GM19240 (cell line): ENCODE data around the gene FERD3L.

ENCODE experiments used
- DNase-seq: peaks from one replicate; pipeline ENCODE4 v3.0.0; 2011; ENCODE audit warnings: low spot score; ENCODE audit not compliant: insufficient read length

FERD3L gene

DNA sequence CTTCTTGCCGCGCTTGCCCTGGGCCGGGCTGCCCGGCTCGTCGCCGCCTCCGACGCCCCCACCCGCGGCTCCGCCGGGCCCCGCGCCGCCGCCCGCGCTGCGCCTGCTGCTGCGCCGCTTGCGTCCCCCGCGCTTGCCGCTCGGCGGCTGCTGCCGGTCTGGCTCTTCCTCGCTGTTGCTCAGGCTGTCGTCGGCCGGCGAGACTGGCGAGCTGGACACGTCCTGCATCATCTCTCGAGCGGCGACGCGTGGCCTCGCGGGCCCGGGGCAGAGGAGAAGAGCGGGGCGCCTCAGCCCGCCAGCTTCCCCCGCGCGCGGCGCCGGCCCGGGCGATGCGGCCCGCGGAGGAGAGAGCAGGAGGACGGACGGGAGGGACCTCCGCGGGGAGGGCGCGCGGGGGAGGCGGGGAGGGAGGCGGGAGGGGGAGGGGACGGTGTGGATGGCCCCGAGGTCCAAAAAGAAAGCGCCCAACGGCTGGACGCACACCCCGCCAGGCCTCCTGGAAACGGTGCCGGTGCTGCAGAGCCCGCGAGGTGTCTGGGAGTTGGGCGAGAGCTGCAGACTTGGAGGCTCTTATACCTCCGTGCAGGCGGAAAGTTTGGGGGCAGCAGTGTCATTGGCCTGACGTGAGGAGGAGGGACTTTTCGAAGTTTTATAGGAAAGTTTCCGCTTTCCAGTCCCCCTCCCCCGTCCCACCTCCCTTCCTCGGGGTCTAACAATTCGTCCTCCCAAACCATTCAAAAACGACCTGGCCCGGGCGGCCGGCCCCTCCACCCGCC, 27.9 kb downstream of the FERD3L start, which contains the start of gene TWIST1:
TSS of gene TWIST1 (minus strand) at position 546 of the 779 bp plus-strand sequence. CDS start at position 231, 315 bp downstream.
- no peak for DNase-seq

DNA sequence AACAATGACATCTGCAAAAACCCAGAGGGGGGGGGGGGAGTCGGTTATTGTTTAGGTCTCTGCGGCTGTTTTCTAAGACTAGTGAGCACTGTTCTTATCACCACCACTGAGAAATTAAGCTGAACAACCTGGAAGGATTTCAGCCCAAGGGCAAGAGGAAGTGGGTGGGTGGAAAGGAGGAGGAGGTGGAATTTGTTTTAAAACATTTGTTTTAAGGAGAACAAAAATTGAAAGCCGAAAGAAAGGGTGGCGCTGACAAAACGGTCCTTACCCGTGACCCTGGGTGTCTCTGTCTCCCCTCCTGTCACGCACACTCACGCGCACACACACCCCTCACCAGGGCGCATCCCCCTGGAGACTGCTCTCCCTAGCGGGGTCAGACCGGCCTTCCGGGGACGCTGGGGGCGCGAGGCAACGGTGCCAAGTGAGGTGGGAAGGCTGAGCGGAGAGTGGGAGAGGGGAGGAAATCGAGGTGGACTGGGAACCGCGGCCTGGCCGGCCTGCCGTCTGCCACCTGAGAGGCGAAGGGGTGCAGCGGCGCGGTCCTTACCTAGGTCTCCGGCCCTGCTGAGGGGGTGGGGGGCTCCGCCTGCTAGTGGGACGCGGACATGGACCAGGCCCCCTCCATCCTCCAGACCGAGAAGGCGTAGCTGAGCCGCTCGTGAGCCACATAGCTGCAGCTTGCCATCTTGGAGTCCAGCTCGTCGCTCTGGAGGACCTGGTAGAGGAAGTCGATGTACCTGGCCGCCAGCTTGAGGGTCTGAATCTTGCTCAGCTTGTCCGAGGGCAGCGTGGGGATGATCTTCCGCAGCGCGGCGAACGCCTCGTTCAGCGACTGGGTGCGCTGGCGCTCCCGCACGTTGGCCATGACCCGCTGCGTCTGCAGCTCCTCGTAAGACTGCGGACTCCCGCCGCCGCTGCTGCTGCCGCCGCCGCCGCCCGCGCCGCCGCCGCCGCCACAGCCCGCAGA, 28.8 kb downstream of the FERD3L start:
- no peak for DNase-seq

DNA sequence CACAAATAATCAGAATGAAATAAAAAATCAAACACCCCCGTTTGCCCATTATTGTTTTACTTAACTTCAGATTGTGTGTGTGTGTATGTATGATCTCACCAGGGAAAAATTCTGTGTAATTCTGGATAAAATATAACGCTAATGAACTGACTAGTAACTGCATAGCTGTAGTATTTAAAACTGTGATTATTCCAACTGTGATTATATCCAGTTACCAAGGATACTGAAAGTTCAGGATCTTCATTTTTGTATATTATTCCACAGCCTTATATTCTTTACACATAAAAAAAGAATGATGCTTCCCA, 30.7 kb downstream of the FERD3L start:
- no peak for DNase-seq

GRCh38 chr7:19113855-19114550, 31.2 kb downstream of the FERD3L start:
- DNase-seq, result no peak

- no peak for DNase-seq
Observed at GRCh38 chr7:19113002-19113350, 32.2 kb downstream of the FERD3L start.

- DNase-seq, result no peak
Observed at GRCh38 chr7:19112274-19113001, 32.8 kb downstream of the FERD3L start.

DNA sequence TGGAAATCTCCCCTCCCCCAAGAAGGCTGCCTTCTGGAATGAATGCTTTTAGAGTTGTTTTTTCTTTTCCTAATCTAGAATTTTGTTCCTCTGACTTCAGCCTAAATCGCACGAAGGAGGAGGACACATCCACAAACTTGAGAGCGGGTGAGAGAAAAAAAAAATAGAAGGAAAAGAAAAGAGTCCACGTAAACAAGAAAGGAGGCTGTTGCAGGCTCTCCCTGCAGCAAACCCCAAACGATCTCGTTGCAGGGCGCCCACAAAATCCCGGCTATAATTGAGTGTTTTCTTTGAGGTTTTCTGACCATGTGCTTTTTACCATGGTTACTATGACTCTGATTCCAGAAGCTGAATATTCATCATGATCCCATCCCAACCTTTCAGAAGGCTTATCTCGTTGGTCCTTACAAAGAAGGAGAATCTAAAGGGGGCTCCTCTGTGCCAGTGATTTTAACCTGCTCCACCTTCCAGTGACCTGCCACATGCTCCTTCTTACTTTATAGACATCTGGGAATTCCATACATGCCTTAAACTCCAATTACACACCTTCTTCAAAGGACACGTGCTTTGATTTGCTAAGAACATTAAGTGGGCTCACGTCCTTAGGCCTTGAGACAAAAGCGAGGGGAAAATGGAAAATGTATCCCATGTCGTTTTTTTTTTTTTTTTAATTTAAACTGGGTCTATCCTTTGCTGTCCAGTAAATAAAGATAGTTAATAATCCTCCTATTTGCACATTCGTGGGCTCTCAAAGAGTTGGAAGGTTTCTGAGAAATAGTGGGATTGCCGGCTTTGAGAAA, 33.5 kb downstream of the FERD3L start:
- DNase-seq, result no peak

GRCh38 chr7:19110776-19111175, 34.4 kb downstream of the FERD3L start:
- DNase-seq, result no peak

DNA sequence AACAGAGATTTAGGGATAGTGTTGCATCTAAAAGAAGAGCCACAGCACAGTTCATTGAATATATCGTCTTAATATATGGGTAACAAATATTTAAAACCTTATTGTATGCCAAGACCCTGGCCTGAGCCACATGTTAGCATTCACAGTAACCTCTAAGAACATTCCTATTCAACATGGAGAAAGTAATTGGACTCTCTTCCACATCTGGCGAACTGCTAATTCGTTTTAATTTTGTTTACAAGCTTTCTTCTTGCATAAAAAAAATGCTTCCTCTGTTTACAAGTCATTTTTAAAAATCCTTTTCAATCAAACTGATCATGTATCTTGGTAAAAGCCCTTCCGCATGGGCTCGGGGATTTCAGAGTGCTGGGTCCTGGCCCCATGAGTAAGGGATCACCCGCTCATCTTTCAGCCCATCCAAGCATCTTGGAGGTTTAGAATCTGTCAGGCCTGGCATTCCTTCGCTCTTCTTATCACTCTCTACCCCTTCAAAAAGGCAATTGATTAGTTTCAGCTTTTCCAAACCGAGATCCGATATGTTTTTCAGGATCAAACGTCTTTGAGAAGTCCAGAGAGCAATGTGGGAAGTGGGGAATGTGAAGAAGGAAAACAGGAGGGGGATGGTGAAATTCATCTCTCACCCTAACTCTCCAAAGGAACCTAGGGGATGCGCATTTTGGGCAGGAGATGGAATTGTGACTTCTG, 35.0 kb downstream of the FERD3L start:
- no peak for DNase-seq

DNA sequence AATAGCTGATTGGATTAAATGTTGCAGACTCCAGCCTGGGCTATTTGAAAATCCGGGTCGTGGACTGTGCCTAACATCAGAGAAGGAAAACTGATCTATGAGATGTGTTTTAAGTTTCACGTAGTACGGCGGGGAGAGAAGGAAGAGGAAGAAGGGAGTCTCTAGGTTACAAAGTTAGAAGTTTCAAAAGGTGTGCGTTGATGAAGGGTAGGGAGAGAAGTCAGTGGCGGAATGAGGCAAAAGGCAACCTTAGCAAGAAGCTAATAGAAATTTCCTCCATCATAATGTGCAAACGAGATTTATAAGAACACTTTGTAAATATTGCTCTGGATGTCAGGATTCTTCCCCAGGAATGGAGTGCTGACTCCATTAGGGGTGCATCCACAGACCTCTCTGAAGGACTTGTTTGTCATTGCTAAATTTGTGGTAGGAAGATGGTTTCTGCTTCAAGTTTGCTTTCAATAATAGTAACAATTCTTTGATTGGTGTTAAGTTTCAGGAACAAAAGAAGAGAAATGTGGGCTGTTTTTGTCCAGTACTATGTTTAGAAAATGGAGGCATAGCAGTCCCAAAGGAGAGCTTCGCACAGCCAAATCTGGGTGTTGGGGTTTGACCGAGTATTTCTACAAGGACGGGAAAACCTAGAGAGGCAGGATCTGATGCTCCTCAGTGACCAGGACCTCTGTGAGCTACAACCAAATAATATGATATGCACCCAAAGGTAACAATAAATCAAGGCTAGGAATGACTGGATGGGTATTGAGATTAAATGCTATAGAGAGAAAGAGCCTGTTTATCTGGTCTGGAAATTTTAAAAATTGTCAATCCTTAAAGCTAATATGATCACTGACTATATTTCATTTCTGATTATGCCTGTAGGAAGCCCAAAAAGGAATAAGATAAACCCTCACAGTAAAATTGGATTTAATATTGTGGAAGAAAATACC, 35.9 kb downstream of the FERD3L start:
- no peak for DNase-seq

DNA sequence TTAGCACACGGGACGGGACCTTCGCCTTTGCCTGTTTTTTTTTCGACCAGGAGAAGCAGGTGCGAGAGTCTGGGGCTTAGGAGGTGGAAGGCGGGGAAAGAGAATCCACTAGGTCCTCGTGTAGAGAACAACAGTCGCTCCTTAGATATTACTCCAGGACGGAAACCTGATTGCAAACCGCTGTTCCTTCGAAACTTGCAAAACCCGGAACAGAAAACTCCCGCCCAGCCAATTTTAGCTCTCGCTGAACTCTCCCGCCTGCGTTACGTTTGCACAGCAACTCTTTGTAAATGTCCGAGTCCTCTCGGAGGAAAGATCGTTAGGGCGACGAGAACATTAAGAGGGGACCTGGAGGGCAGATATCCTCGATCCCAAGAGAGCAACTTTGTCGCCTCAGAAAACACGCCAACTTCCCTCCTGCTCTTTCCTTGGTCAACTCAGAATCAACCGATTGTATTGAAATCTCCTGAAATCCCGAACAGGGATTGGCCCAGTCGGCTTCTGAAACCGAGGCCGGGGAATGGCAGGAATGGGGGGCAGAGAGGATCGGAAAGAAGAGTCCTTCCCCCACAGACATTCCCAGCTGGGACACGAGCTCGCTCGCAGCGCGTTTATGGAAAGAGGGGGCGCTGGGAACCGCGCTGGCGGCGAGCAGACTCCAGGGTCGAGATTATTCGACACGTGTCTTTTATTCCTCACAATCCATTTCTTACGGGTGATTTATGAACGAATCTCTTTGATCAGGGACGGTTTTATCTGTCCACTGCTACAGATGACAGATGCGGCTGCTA, 37.7 kb downstream of the FERD3L start:
- no peak for DNase-seq

- no peak for DNase-seq
Observed at GRCh38 chr7:19107081-19107355, 38.2 kb downstream of the FERD3L start.

- DNase-seq, result no peak
Observed at GRCh38 chr7:19106241-19107080, 38.8 kb downstream of the FERD3L start.

DNA sequence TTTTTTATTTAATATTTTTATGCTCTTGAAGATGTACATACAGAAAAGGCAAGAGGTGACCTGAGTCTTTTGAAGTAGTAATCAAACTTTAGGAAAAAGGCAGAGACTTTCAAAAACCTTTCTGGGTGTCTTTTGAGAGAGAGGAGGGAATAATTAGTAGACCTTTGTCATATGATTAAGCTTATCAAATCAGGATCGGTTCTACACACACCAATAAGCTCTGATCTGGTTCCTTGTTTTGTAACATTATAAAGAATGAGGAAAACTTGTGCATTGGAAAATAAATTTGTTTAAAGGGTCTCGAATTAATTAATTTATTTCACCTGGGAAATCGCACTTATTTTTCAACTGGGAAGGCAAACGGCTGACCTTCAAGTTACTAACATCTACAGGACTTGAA, 39.7 kb downstream of the FERD3L start:
- DNase-seq, result no peak

DNA sequence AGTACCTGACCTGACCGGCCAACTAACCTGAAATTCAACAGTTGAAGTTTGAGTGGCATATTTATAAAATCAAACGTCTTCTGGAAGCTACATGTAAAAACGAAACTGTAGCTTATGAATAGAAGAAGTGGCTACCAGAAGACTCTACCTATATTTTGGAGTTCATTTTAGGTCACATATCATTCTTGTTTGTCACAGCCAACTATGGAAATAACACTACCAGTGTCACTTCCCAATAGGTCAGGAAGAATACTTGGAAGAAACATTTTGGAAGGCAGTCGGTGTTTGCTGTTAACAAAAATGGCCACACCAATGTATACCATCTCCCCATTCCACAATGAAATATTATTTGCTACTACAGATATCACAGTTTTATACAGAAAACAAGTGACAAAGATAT, 40.4 kb downstream of the FERD3L start:
- DNase-seq, result no peak

GRCh38 chr7:19102884-19103283, 42.3 kb downstream of the FERD3L start:
- DNase-seq, result no peak

GRCh38 chr7:19101909-19102308, 43.3 kb downstream of the FERD3L start:
- no peak for DNase-seq
